GM21717 (cell line): ENCODE results near the gene SEC22C.
"Not testable (repeated sequence)": the region's sequence is repeated elsewhere in the genome, so short reads cannot be mapped to it uniquely, and the experiment has no call there.

Experiments
- ATAC-seq: cut with Tn5 transposase; IDR thresholded peaks from one replicate; pipeline ENCODE4 v1.9.1; 2021; ENCODE audit warnings: mild to moderate bottlenecking, moderate library complexity; ENCODE audit not compliant: unreplicated experiment

The SEC22C gene

GRCh38 chr3:42582474-42583070 lies 805 bp upstream of the SEC22C start:
- ATAC-seq, result no peak

DNA sequence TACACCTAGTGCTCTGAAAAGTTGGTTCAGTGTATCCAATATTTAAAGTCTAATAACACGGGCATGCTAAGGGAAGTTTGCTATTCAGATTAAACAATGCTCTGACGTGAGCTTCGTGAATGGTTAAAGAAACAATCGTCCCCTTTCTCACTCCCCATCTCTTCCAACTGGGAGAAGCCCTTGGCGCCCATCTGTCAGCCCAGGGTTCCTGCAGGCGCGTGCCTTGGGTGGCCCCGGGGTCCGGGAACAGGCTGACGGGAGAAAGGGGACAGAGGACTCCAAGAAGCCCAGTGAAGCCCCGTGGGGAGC lies 413 bp downstream of the SEC22C start:
- ATAC-seq, result no peak

DNA sequence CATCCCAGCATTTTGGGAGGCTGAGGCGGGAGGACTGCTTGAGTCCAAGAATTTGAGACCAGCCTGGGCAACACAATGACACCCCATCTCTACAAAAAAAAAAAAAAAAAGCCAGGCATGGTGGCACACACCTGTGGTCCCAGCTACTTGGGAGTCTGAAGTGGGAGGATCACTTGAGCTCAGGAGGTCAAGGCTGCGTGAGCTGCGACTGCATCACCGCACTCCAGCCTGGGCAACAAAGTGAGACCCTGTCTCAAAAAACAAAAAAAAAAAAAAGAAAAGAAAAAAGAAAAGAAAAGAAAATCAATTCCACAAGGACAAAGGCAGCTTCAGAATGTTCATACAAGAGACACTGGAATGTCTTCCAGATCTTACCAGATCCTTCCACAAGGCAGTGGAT lies 2.4 kb downstream of the SEC22C start:
- not testable (repeated sequence) for ATAC-seq

DNA sequence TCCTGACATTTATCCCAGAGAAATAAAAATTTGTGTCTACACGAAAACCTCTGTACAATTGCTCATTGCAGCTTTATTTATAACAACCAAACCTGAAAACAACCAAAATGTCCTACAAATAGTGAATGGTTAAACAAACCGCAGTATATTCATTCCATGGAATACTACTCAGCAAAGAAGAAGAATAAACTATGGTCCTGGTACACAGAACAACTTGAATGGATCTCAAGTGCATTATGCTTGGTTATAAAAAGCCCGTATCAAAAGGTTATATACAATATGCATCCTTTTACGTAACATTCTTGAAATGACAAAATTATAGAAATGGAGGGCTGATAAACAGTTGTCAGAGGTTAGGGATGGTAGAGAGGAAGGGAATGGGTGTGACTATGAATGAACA lies 3.7 kb downstream of the SEC22C start:
- no peak for ATAC-seq

GRCh38 chr3:42575137-42575741 lies 6.5 kb downstream of the SEC22C start:
- no peak for ATAC-seq

GRCh38 chr3:42572278-42572677 lies 9.5 kb downstream of the SEC22C start:
- ATAC-seq, result no peak

- ATAC-seq, result no peak
Observed at GRCh38 chr3:42569593-42570142, 12.1 kb downstream of the SEC22C start.

GRCh38 chr3:42562047-42562907 lies 19.5 kb downstream of the SEC22C start:
- no peak for ATAC-seq

DNA sequence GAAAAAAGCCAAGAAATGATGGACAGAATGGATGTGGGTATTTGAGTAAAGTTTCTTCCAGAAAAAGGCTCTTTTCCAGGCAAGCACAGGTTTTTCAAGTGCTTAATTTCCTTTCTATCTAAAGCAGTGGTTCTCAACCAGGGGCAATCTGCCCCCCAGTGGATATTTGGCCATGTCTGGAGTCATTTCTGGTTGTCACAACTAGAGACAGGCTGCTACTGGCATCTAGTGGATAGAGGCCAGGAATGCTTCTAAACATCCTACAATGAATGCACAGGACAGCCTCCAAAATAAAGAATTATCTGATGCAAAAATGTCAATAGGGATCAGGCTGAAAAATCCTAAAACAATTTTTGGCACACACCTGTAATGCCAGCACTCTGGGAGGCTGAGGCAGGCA lies 23.9 kb downstream of the SEC22C start:
- no peak for ATAC-seq

DNA sequence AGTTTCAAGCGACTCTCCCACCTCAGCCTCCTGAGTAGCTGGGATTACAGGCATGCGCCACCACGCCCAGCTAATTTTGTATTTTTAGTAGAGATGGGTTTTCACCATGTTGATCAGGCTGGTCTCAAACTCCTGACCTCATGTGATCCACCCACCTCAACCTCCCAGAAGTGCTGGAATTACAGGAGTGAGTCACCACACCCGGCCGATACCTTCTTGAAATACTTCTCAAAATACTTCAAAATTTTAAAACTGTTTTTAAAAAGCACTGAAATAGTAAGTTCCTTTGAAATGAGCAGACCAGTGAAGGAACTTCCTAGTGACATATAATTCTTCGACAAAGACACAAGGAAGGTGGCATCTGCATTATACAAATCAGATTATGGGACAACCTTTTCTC lies 24.9 kb downstream of the SEC22C start:
- ATAC-seq, result not testable (repeated sequence)

- no peak for ATAC-seq
Observed at GRCh38 chr3:42556089-42556632, 25.6 kb downstream of the SEC22C start.

- no peak for ATAC-seq
Observed at GRCh38 chr3:42552830-42553229, 28.9 kb downstream of the SEC22C start.

DNA sequence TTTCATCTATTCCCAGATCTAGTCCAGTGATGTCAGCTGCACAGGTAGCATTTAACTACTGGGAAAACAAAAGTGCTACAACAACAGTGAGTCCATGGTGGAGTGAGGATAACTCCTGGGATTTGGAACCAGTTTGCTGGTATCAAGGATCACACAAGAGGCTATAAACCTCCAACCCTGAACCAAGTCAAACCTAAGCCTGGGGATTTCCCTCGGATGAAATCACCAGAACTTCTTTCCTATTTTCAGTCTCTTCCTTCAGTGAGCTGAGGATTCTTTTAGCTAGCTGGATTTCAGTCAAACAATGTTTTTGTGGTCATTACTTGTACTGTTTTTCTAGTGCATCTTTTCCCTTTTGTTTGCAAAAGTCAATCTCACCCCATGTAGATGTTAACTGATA lies 31.5 kb downstream of the SEC22C start:
- no peak for ATAC-seq

DNA sequence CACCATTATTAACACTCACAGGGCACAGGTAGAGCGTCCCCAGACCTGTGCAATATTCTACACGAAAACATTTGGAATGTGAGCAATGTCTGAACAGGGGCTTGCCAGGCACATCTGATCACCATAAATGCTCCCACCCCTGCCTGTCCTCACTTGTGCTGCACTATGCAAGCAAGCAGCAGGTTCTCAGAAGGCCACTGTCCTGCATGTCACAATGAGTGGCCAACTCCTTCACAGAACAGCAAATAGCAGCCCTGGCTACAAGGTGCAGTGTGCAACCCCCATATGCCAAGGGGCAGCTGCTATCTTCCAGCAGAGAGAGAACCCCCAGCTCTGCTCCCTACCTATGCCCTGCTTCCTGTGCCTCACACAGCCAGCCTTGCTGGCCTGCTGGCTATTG lies 32.6 kb downstream of the SEC22C start:
- no peak for ATAC-seq

GRCh38 chr3:42547401-42547945 lies 34.3 kb downstream of the SEC22C start:
- ATAC-seq, result no peak

GRCh38 chr3:42546691-42547213 lies 35.0 kb downstream of the SEC22C start:
- no peak for ATAC-seq

DNA sequence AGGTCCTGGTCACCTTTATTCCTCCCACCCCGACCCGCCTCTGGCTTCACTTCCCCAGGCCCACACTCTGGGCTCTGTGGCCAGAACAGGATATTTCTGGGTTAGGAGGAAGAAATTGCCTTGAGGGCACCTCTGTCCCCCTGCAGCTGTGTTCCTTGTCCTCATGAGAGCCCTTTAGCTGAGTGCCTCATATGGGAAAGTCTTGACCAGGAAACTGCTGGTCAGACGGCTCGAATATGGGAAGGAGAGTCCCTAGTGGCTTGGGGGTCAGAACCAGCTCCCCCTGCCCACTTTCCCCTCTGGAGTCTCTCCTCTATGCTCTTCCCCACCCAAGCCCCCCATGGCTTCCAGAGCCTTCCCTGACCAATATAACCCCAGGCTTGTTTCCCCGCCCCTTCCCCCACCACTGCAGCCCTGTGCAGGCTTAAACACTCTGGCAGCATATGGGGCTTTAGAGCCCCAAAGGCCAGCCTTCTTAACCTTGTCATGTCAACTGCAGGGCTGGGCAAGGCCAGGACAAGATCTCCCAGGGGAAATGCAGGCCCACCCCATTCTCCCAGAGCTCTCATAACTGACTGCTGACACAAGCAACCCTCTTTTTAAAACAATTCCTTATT lies 36.4 kb downstream of the SEC22C start:
- no peak for ATAC-seq

DNA sequence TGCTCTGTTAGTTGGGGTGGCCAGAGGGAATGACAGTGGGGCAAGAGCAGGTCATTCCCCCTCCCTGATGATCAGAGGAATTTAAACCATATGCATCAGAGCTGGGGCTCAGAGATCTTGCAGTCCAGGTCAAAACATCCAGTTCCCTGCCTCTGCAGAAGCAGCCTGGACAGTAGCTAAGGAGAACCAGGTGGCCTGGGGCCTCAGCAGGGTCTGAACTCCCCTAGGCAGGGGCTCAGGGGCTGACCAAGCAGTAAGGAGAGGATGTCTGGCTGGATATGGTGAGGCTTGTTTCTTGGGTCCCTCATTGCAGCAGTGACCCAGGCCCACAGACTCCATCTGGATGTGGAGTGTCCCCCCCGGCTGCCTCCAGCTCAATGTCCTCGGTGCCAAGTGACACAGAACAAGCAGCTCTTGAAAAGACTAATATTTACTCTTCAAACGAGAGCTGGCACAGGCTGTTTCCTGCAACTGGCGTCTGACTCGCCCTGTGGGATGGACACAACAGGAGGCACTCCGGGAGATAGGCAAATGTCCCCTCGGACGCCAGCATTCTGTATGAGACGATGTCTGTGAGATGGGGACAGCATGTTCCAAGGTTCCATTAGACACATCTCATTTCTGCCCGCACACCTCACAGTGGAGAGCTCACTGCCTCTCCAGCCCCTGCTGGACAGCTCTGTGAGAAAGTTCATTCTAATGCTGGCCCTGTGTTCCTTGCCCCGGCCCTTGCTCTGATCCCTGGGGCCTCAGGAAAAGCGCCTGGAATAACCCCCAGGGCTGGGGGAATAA lies 37.1 kb downstream of the SEC22C start:
- no peak for ATAC-seq

GRCh38 chr3:42541079-42541478 lies 40.7 kb downstream of the SEC22C start:
- ATAC-seq, result no peak
